ENCODE data around the gene CENPU. TPM values are rescaled to one million over a fixed set of nuclear protein-coding genes. Genes with fewer than 3 reads are reported as not detected.

Gene CENPU
- total RNA-seq, 2 donors from 2014 or later, result 0.85 to 1.1 TPM

DNA sequence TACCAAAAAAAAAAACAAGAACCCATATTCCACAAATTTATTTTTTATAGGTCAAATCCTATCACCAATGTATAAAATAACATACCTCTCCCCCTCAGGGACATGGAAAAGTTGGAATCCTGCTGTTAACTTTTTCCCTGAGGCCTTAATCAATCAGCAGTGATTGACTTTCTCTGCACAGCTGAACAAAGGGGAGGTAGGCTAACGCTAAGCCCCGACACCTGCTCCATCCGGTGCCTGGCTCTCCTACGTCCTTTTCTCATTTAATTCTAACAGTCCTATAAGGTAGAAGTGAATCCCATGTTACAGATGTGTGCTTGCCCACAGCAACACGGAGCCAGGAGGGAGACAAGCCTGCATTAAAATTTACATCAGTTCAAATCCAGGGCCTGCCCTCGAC, 2.8 kb downstream of the CENPU start:
- no peaks in the 10 kb centered on the region for H3K27me3 ChIP-seq
- no peak overlapping the region for H3K27ac ChIP-seq
- no peak overlapping the region for H3K4me3 ChIP-seq
- TF ChIP-seq, protein P1, sequence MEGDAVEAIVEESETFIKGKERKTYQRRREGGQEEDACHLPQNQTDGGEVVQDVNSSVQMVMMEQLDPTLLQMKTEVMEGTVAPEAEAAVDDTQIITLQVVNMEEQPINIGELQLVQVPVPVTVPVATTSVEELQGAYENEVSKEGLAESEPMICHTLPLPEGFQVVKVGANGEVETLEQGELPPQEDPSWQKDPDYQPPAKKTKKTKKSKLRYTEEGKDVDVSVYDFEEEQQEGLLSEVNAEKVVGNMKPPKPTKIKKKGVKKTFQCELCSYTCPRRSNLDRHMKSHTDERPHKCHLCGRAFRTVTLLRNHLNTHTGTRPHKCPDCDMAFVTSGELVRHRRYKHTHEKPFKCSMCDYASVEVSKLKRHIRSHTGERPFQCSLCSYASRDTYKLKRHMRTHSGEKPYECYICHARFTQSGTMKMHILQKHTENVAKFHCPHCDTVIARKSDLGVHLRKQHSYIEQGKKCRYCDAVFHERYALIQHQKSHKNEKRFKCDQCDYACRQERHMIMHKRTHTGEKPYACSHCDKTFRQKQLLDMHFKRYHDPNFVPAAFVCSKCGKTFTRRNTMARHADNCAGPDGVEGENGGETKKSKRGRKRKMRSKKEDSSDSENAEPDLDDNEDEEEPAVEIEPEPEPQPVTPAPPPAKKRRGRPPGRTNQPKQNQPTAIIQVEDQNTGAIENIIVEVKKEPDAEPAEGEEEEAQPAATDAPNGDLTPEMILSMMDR (IDR thresholded peaks at IDR 0.05), result no peak
- H3K9me3 ChIP-seq, result no peaks in the 10 kb centered on the region
- no peaks in the 10 kb centered on the region for H3K36me3 ChIP-seq
- DNase-seq (ENCODE audit: low spot score), result no peak
- peaks cover 2 to 8% of the 10 kb centered on the region in 2 donors for H3K4me1 ChIP-seq

DNA sequence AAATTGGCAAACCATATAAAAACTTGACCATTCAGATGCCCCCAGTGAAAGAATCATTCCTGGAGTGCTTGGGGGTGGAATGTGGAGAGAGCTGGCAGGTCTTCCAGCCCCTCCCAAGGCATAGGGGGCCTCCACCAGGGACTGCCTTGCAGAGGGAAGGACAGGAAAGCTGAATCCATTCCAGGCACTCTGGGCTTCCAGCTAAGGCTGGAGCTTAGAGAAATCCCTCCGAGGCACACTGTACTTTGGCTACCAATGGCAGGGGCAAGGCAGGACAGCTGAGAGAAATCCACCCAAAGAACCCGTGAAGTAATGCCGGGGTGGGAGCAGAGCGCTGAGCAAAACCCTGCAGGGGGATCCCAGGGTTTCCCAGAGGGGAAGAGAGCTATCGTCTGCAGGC, 4.0 kb downstream of the CENPU start:
- Histone ChIP-seq H3K9me3 (no peaks in the 10 kb centered on the region), H3K36me3 (no peaks in the 10 kb centered on the region), H3K4me3 (no peak overlapping the region), H3K27ac (no peak overlapping the region), H3K4me1 (peaks cover 2 to 8% of the 10 kb centered on the region in 2 donors), H3K27me3 (no peaks in the 10 kb centered on the region)
- DNase-seq (ENCODE audit: low spot score), result no peak
- TF ChIP-seq, protein P1 (IDR thresholded peaks at IDR 0.05), result no peak

DNA sequence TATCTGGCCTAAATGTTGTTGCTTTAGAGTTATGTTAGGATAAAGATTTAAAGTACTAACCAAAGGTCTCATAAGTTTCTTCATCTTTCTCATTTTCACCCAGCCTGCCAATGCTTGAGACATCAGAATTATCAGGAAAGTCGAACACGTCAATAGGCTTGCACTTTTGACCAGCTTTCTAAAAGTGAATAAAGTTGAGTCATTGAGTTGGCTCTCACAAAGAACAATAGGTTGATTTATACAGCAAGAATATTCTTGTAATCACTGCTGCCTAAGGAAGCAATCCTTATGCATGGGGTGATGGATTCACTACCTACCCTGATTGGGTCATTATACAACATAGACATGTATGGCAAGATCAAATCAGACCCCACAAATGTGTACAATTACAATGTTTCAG, 5.0 kb downstream of the CENPU start:
- Histone ChIP-seq H3K36me3 (no peaks in the 10 kb centered on the region), H3K27me3 (no peaks in the 10 kb centered on the region), H3K27ac (no peak overlapping the region), H3K4me1 (peaks cover 0 to 8% of the 10 kb centered on the region in 2 donors), H3K9me3 (no peaks in the 10 kb centered on the region), H3K4me3 (no peak overlapping the region)
- no peak for DNase-seq (ENCODE audit: low spot score)
- TF ChIP-seq, protein P1 (IDR thresholded peaks at IDR 0.05), result no peak

DNA sequence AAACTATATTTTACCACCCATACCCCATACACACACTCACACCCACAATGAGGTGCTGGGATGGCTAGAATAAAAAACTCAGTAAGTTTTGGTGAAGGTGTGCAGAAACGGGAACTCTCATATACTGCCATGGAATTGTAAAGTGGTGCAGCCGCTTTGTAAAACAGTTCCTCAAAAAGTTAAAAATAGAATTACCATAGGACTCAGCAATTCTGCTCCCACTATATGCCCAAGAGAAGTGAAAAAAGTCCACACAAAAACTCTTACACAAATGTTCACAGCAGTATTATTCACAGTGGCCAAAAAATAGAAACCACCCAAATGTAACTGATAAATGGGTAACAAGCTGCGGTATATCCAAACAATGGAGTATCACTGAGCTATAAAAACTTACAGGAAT, 6.5 kb downstream of the CENPU start:
- no peak for DNase-seq (ENCODE audit: low spot score)
- Histone ChIP-seq H3K4me1 (no peaks in the 10 kb centered on the region), H3K36me3 (no peaks in the 10 kb centered on the region), H3K27me3 (no peaks in the 10 kb centered on the region), H3K9me3 (no peaks in the 10 kb centered on the region), H3K4me3 (no peak overlapping the region), H3K27ac (no peak overlapping the region)
- TF ChIP-seq, protein P1 (IDR thresholded peaks at IDR 0.05), result no peak

DNA sequence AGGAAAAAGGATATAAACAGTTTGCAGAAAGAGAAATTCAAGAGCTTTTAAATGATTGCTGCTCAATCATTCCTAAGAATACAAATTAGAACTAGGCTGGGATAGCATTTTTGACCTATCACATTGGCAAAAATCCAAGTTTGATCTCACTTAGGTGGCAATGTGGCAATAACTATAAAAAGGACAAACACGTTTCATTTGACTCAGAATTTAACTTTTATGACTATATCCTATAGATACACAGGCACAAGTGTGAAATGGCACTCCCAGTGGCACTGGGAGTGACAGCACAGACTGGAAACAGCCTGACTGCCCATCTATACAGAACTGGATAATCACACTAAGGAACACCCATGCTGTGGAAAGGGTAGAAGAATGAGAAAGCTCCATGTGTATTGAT, 11.1 kb downstream of the CENPU start:
- Histone ChIP-seq H3K27me3 (no peaks in the 10 kb centered on the region), H3K36me3 (no peaks in the 10 kb centered on the region), H3K9me3 (no peaks in the 10 kb centered on the region), H3K27ac (no peak overlapping the region), H3K4me3 (no peak overlapping the region), H3K4me1 (no peaks in the 10 kb centered on the region)
- TF ChIP-seq, protein P1 (IDR thresholded peaks at IDR 0.05), result no peak
- no peak for DNase-seq (ENCODE audit: low spot score)

DNA sequence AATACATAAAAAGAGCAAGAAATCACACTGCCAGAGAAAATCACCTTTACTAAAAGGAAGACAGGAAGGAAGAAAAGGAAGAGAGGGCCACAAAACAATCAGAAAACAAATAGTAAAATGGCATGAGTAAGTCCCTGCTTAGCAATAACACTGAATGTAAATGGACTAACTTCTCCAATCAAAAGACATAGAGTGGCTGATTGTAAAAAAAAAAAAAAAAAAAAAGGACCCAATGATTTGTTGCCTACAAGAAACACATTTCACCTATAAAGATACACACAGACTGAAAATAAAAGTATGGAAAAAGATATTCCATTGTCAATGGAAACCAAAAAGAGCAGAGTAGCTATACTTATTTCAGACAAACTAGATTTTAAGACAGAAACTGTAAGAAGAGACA, 12.6 kb downstream of the CENPU start:
- Histone ChIP-seq H3K27me3 (no peaks in the 10 kb centered on the region), H3K4me3 (no peak overlapping the region), H3K27ac (no peak overlapping the region), H3K36me3 (no peaks in the 10 kb centered on the region), H3K4me1 (no peaks in the 10 kb centered on the region), H3K9me3 (no peaks in the 10 kb centered on the region)
- TF ChIP-seq, protein P1 (IDR thresholded peaks at IDR 0.05), result no peak
- no peak for DNase-seq (ENCODE audit: low spot score)

All from right atrium auricular region (tissue), 2 donors.